Esophagus muscularis mucosa (tissue), 3 donors: Measurements from ENCODE around the gene MAP4K4.
A peak's percentile ranks its signal among the peaks of the same experiment; 100 is the strongest.

ENCODE experiments used
- CTCF ChIP-seq, 3 experiments: fragments of 200-600 bp in 2 of 3; fragments of 450-650 bp in 1 of 3; sonication (generic) in 2 of 3; IDR thresholded peaks; one replicate each; pipeline ENCODE4 v1.5.1; 2017 to 2019; ENCODE audit warnings: antibody characterized with exemption in 3 of 3, mild to moderate bottlenecking in 2 of 3, moderate library complexity in 1 of 3
- POLR2A ChIP-seq: fragments of 450-650 bp; IDR thresholded peaks from one replicate; pipeline ENCODE4 v1.6.1; 2017; ENCODE audit warnings: antibody characterized with exemption, moderate library complexity, mild to moderate bottlenecking, low read depth

GRCh38 chr2:101883860-101884259, 186.4 kb downstream of the MAP4K4 start:
- TF ChIP-seq CTCF (IDR thresholded peaks at IDR 0.05) (peak; percentile 36 to 55 (median 50)), POLR2A (no peak)
